NB4 (cell line): ENCODE results near the gene HTR6.

Experiments used
- CTCF ChIP-seq: IDR thresholded peaks from one replicate; pipeline ENCODE4 v1.5.1; 2012; ENCODE audit warnings: low read depth, low read length
- MAX ChIP-seq: IDR thresholded peaks from 2 replicates; pipeline ENCODE4 v1.6.1; 2011; ENCODE audit warnings: low read depth, low read length
- MYC ChIP-seq: IDR thresholded peaks from 2 replicates; pipeline ENCODE4 v1.6.1; 2011; ENCODE audit warnings: low read depth, low read length
- POLR2A ChIP-seq: IDR thresholded peaks from 2 replicates; pipeline ENCODE4 v1.6.1; 2011; ENCODE audit warnings: mild to moderate bottlenecking; ENCODE audit not compliant: insufficient read length; ENCODE audit errors: extremely low read depth

GRCh38 chr1:19637606-19638005 lies 27.1 kb upstream of the HTR6 start:
- TF ChIP-seq CTCF: no peak
- TF ChIP-seq MAX: no peak
- TF ChIP-seq POLR2A: no peak
- TF ChIP-seq MYC: no peak
